Stimulated activated naive CD8-positive, alpha-beta T cell treated with anti-CD3 and anti-CD28 coated beads, Interleukin-15, Interleukin-2, amounts not matched to agents 100 U/mL and 50 U/mL, for 24 hours (primary cell): ENCODE results near the gene MEIS1.

Experiments used
- ATAC-seq: fragments of 150-1000 bp; cut with Tn5 transposase; one replicate; pipeline ENCODE4 v1.10.0; 2021
- DNase-seq: peaks from one replicate; pipeline ENCODE4 v3.0.0; 2021

The MEIS1 gene

GRCh38 chr2:66582987-66583880, 148.3 kb downstream of the MEIS1 start:
- no peak for ATAC-seq
- DNase-seq = no peak

GRCh38 chr2:66583881-66584280, 149.0 kb downstream of the MEIS1 start:
- no peak for DNase-seq
- ATAC-seq = no peak

- ATAC-seq = no peak
- no peak for DNase-seq
These were observed 150.7 kb downstream of the MEIS1 start for GRCh38 chr2:66585587-66585986.

GRCh38 chr2:66587216-66587615, 152.3 kb downstream of the MEIS1 start:
- no peak for DNase-seq
- ATAC-seq = no peak

- no peak for ATAC-seq
- no peak for DNase-seq
These were observed 159.1 kb downstream of the MEIS1 start for GRCh38 chr2:66594001-66594400.

- no peak for ATAC-seq
- DNase-seq = no peak
These were observed 160.6 kb downstream of the MEIS1 start for GRCh38 chr2:66595556-66595955.

GRCh38 chr2:66596256-66596655, 161.3 kb downstream of the MEIS1 start:
- DNase-seq (no peak), ATAC-seq (no peak)

GRCh38 chr2:66601624-66602023, 166.7 kb downstream of the MEIS1 start:
- DNase-seq (no peak), ATAC-seq (no peak)

GRCh38 chr2:66602341-66602740, 167.4 kb downstream of the MEIS1 start:
- DNase-seq = no peak

GRCh38 chr2:66604326-66604725, 169.4 kb downstream of the MEIS1 start:
- no peak for DNase-seq
- no peak for ATAC-seq

More at GRCh38 chr2:66602341-66602740, 167.4 kb downstream of the MEIS1 start:
- no peak for ATAC-seq

- no peak for DNase-seq
- ATAC-seq = no peak
These were observed 170.1 kb downstream of the MEIS1 start for GRCh38 chr2:66604976-66605375.

- DNase-seq (no peak), ATAC-seq (no peak)
These were observed 172.2 kb downstream of the MEIS1 start for GRCh38 chr2:66607152-66607551.
